Measurements from ENCODE around the gene DHX32. TPM values are rescaled to one million over a fixed set of nuclear protein-coding genes. Genes with fewer than 3 reads are reported as not detected.
"Not testable (repeated sequence)": the region's sequence is repeated elsewhere in the genome, so short reads cannot be mapped to it uniquely, and the experiment has no call there.

Gene DHX32
- total RNA-seq, 4 donors from 2014 or later: 22.1 to 31.5 (median 27.5) TPM

GRCh38 chr10:125896088-125896934, 15.2 kb upstream of the DHX32 start, which contains the start of gene FANK1:
Gene FANK1 (plus strand): TSS chr10:125896564. CDS start chr10:125896643, 79 bp downstream.
- ATAC-seq: peak; percentile 89
- peaks cover 0 to 19% (median 3%) of the 10 kb centered on the region in 3 donors for H3K4me1 ChIP-seq
- not testable (repeated sequence) for H3K36me3 ChIP-seq, H3K9me3 ChIP-seq, H3K27me3 ChIP-seq
- WGBS, 2 donors (ENCODE audit: low coverage in 1 of 2): 53 to 55% methylated on average over 23 to 30 of the region's 106 CpGs
- peak; percentile 25 to 31 for TF ChIP-seq POLR2A (IDR thresholded peaks at IDR 0.05)
- TF ChIP-seq POLR2AphosphoS5 (IDR thresholded peaks at IDR 0.05): peak; percentile 73
- peak within 1 kb of the TSS; percentile 2 to 90 (median 84) for H3K27ac ChIP-seq
- H3K4me3 ChIP-seq: peak within 1 kb of the TSS; percentile 80 to 88

GRCh38 chr10:125895130-125896087, 14.3 kb upstream of the DHX32 start:
- not testable (repeated sequence) for H3K9me3 ChIP-seq, H3K36me3 ChIP-seq, H3K27me3 ChIP-seq
- Histone ChIP-seq H3K4me3 (peak overlapping the region; percentile 80 to 88), H3K27ac (peak overlapping the region; percentile 2 to 90 (median 84)), H3K4me1 (peaks cover 0 to 19% (median 3%) of the 10 kb centered on the region in 3 donors)
- ATAC-seq: peak; percentile 75
- TF ChIP-seq POLR2AphosphoS5 (IDR thresholded peaks at IDR 0.05): peak; percentile 7
- TF ChIP-seq CTCF (IDR thresholded peaks at IDR 0.05): peak in 1 of 4 experiments; percentile 16
- WGBS, 2 donors (ENCODE audit: low coverage in 1 of 2): 6 to 48% methylated on average over 21 to 26 of the region's 50 CpGs

- not testable (repeated sequence) for H3K36me3 ChIP-seq, ATAC-seq, H3K9me3 ChIP-seq, H3K4me3 ChIP-seq, H3K27ac ChIP-seq, H3K27me3 ChIP-seq
- H3K4me1 ChIP-seq: peaks cover 0 to 19% (median 3%) of the 10 kb centered on the region in 3 donors
- 78 to 86% methylated on average over 3 of the region's 3 CpGs for WGBS, 2 donors (ENCODE audit: low coverage in 1 of 2)
Observed at GRCh38 chr10:125894176-125894575, 13.1 kb upstream of the DHX32 start.

GRCh38 chr10:125892402-125892801, 11.3 kb upstream of the DHX32 start:
- H3K27ac ChIP-seq, ATAC-seq, H3K27me3 ChIP-seq, H3K9me3 ChIP-seq, H3K4me3 ChIP-seq, H3K36me3 ChIP-seq: not testable (repeated sequence)
- WGBS, 2 donors (ENCODE audit: low coverage in 1 of 2): 71 to 94% methylated on average over 5 of the region's 5 CpGs
- peaks cover 0 to 24% (median 3%) of the 10 kb centered on the region in 3 donors for H3K4me1 ChIP-seq

- not testable (repeated sequence) for H3K36me3 ChIP-seq, H3K4me1 ChIP-seq, H3K27ac ChIP-seq, H3K4me3 ChIP-seq, ATAC-seq, H3K27me3 ChIP-seq, H3K9me3 ChIP-seq
- WGBS, 2 donors (ENCODE audit: low coverage in 1 of 2): 61 to 78% methylated on average over 4 of the region's 4 CpGs
Observed at GRCh38 chr10:125889441-125889840, 8.3 kb upstream of the DHX32 start.

GRCh38 chr10:125886914-125887512, 5.9 kb upstream of the DHX32 start:
- peaks cover 0 to 5% (median 0%) of the 10 kb centered on the region in 3 donors for H3K4me1 ChIP-seq
- WGBS, 2 donors (ENCODE audit: low coverage in 1 of 2): 87 to 97% methylated on average over 3 of the region's 3 CpGs
- no peak overlapping the region for H3K4me3 ChIP-seq
- no peaks in the 10 kb centered on the region for H3K9me3 ChIP-seq
- no peak for TF ChIP-seq POLR2AphosphoS5 (IDR thresholded peaks at IDR 0.05)
- TF ChIP-seq EP300 (IDR thresholded peaks at IDR 0.05): no peak
- no peak for TF ChIP-seq POLR2A (IDR thresholded peaks at IDR 0.05)
- TF ChIP-seq CTCF (IDR thresholded peaks at IDR 0.05): no peak
- peaks cover 0 to 17% of the 10 kb centered on the region in 2 donors for H3K36me3 ChIP-seq
- no peaks in the 10 kb centered on the region for H3K27me3 ChIP-seq
- no peak overlapping the region for H3K27ac ChIP-seq
- ATAC-seq: no peak

Measured in gastroesophageal sphincter (tissue), 4 donors.